ENCODE measurements around the gene VCP.
A peak's percentile ranks its signal among the peaks of the same experiment; 100 is the strongest.

VCP gene

GRCh38 chr9:35071814-35072460 lies 488 bp downstream of the VCP start:
- peak; percentile 49 for DNase-seq (ENCODE audit: low read depth, low spot score)

GRCh38 chr9:35070823-35071813 lies 1.3 kb downstream of the VCP start:
- H3K4me3 ChIP-seq (ENCODE audit: low read length), result peak overlapping the region; percentile 89
- DNase-seq (ENCODE audit: low read depth, low spot score), result no peak

More at GRCh38 chr9:35071814-35072460, 488 bp downstream of the VCP start:
- H3K4me3 ChIP-seq (ENCODE audit: low read length), result peak overlapping the region; percentile 89

GRCh38 chr9:35069020-35069419 lies 3.4 kb downstream of the VCP start:
- no peak for DNase-seq (ENCODE audit: low read depth, low spot score)
- no peak overlapping the region for H3K4me3 ChIP-seq (ENCODE audit: low read length)

- DNase-seq (ENCODE audit: low read depth, low spot score), result no peak
- no peak overlapping the region for H3K4me3 ChIP-seq (ENCODE audit: low read length)
Measured at GRCh38 chr9:35067056-35067455, 5.4 kb downstream of the VCP start.

- H3K4me3 ChIP-seq (ENCODE audit: low read length), result no peak overlapping the region
- DNase-seq (ENCODE audit: low read depth, low spot score), result no peak
Measured at GRCh38 chr9:35060548-35061207, 11.7 kb downstream of the VCP start.

- no peak overlapping the region for H3K4me3 ChIP-seq (ENCODE audit: low read length)
- DNase-seq (ENCODE audit: low read depth, low spot score), result no peak
Measured at GRCh38 chr9:35059438-35059837, 13.0 kb downstream of the VCP start.

GRCh38 chr9:35057271-35057620 lies 15.2 kb downstream of the VCP start:
- no peak for DNase-seq (ENCODE audit: low read depth, low spot score)
- H3K4me3 ChIP-seq (ENCODE audit: low read length), result no peak overlapping the region

- DNase-seq (ENCODE audit: low read depth, low spot score), result no peak
- H3K4me3 ChIP-seq (ENCODE audit: low read length), result no peak overlapping the region
Measured at GRCh38 chr9:35056571-35057270, 15.7 kb downstream of the VCP start.

GRCh38 chr9:35054871-35055644 lies 17.4 kb downstream of the VCP start:
- no peak for DNase-seq (ENCODE audit: low read depth, low spot score)
- H3K4me3 ChIP-seq (ENCODE audit: low read length), result no peak overlapping the region

- DNase-seq (ENCODE audit: low read depth, low spot score), result no peak
- H3K4me3 ChIP-seq (ENCODE audit: low read length), result no peak overlapping the region
Measured at GRCh38 chr9:35054185-35054835, 18.1 kb downstream of the VCP start.

GRCh38 chr9:35051069-35051967 lies 21.1 kb downstream of the VCP start:
- H3K4me3 ChIP-seq (ENCODE audit: low read length), result no peak overlapping the region
- peak; percentile 53 for DNase-seq (ENCODE audit: low read depth, low spot score)

GRCh38 chr9:35048511-35048910 lies 23.9 kb downstream of the VCP start:
- no peak overlapping the region for H3K4me3 ChIP-seq (ENCODE audit: low read length)
- DNase-seq (ENCODE audit: low read depth, low spot score), result no peak

- no peak for DNase-seq (ENCODE audit: low read depth, low spot score)
Measured at GRCh38 chr9:35044071-35044470, 28.4 kb downstream of the VCP start.

GRCh38 chr9:35042891-35043545 lies 29.4 kb downstream of the VCP start:
- no peak overlapping the region for H3K4me3 ChIP-seq (ENCODE audit: low read length)
- DNase-seq (ENCODE audit: low read depth, low spot score), result no peak

More at GRCh38 chr9:35044071-35044470, 28.4 kb downstream of the VCP start:
- H3K4me3 ChIP-seq (ENCODE audit: low read length), result no peak overlapping the region

GRCh38 chr9:35042081-35042604 lies 30.3 kb downstream of the VCP start:
- no peak overlapping the region for H3K4me3 ChIP-seq (ENCODE audit: low read length)
- DNase-seq (ENCODE audit: low read depth, low spot score), result no peak

Measured in Jurkat, Clone E6-1 (cell line).